NOMO-1 treated with DMSO at 0.1 percent for 48 hours (cell line): ENCODE measurements around the gene NEMP1.
"Not testable (repeated sequence)": the region's sequence is repeated elsewhere in the genome, so short reads cannot be mapped to it uniquely, and the experiment has no call there.

Experiments used
- DNase-seq: peaks from one replicate; lab custom pipeline; 2025; ENCODE audit not compliant: unreplicated experiment; lab: John Stamatoyannopoulos, UW

Gene NEMP1

DNA sequence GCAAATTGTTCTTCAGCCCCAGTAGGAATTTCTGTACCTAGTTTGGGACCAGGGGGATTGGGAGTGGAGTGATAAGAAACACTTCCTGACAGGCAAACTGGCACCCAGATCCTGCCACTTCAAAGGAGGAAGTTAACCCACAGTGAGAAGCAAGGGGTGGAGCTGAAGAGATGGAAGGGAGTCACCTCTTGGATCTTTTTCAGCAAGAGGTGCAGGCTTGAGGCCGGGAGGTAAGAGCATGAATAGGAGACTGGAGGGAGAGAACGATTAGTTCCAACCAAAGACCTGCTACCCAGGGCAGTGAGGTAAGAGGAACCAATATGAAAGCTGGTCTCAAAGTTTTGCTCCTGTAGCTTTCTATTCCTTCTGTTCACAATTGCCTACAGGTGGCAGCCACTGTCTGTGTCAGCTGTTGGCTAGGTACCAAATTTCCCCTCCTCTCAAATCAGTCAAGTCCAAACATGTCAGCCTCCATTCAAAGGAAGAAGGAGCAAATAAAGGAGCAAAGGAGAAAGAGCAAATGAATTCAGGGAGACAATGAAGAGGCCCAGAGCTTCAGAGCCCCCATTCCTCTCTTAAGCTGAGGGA lies 47.4 kb downstream of the NEMP1 start:
- peak; percentile 66 for DNase-seq

DNA sequence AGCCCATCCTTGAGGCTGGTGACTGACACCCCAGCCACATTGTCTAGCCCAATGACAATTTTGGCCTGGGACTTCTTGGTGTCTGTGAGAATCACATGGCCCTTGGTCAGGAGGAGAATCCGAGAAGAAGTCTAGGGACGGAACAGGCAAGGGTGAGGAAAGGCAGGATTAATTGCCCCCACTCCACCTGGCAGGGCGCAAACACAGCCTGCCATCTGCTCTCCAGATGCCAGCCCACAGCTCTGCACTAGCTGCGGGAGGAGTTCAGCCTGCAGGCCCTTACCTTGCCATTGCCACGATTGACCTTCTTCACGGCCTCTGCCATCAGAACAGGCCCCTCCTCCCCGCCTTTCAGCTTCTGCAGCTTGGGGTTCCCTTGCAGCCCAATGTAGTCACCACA lies 49.1 kb downstream of the NEMP1 start:
- DNase-seq: no peak

DNA sequence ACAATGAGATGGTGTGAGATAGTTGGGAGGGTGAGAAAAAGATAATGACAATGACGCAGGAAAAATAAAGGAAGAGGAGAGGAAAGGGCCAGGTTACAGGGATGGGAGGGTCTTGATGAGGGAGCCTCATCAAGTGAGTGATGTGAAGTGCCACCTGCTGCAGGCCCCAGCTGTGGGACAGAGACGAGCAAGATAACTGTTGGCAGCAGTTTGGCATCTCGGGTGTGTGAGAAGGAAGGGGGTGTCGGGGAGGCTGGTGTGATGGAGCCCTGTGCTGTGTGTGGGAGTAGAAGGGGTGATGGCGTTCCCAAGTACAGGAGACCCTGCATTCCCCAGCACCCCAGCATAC lies 50.8 kb downstream of the NEMP1 start:
- DNase-seq: no peak

DNA sequence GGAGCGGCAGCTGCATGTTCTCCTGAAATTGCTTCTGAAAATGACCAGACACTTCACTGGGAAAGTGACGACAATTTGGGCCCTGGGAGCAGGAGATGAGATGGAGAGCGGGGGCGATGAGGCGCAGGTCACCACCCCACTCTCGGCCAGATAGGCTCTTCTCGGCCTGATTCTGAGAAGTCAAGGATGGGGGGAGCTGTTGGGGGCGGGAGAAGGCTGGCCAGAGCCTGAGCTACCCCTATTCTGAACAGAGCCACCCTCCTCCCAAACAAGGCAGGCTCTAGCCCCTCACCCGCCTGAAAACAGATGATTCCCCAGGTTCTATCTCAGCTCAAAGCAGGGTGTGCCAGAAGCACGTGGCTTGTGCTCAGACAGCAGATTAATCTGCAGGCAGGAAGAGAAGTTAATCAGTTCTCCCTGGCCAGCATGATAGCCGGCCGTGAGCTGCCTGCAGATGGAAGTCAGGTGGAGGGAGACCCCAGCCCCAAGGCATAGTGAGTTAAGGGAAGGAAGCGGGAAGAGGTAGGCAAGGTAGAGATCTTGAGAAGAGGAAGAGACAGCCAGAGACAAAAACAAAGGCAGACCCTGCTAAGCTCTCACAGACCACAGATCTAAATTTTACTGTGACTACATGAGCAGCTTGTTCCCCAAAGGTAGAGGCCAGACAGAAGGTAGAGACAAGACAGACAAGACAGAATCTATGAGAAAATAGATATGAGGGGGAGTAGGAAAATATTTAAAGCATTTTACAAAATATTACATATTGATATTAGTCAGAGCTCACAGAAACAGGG lies 51.4 kb downstream of the NEMP1 start:
- no peak for DNase-seq

DNA sequence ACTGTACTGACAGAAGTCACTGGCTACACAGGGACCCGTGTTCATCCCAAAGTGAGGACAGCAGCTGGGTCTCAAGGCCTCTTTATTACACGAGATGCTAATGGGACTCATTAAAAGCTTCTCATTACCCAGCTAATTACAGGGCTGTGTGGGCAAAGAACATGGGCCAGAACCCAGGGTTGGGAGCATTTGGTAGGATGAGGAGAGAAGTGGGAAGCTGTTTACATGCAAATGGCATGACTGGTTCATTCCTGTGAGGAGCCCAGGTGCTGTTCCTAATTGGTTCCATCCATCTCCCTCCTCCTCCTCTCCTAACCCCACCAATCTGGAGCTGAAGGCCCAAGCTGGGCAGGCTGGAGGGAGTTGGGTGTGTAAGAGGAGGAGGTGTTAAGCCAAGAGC lies 53.4 kb downstream of the NEMP1 start:
- DNase-seq: no peak

DNA sequence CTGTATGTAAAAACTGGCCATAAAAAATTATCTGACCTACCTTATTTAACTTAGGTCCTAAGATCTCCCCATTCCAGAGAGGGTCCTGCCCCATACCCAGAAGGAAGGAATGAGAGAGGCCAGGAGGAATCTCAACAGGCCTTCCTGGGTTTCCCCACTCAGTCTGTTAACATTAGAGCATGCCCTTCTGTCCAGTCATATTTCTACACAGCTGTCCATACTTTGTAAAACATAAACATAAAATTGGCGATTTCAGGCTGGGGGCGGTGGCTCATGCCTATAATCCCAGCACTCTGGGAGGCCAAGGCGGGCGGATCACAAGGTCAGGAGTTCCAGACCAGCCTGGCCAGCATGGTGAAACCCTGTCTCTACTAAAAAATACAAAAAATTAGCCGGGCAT lies 56.3 kb downstream of the NEMP1 start:
- DNase-seq: not testable (repeated sequence)

DNA sequence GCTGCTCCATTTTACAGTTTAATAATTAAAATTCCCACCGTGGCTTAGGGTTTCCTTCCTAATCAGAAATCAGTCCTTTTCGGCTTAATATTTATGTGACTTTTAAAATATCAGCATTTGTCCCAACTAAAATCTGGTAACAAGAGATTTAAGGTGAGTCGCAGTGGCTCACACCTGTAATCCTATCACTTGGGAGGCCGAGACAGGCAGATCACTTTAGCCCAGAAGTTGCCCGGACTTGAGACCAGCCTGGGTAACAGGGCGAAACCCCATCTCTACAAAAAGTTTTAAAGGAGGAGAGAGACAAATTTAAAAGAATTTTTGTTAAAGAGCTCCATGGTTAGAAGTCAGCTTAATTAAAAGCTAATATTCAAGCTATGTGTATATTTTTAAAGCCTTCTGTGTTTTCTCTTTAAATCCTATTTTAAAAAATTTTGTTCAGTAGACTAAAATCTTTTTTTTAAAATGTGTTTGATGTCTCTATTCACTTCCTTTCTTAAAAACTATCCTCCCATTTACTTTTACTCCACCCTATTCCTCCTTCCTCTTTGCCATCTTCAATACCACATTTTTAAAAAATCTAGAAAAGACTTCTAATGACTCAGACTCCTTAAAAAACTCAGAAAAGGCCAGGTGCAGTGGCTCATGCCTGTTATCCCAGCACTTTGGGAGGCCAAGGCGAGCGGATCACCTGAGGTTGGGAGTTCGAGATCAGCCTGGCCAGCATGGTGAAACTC lies 58.4 kb downstream of the NEMP1 start:
- DNase-seq: no peak

DNA sequence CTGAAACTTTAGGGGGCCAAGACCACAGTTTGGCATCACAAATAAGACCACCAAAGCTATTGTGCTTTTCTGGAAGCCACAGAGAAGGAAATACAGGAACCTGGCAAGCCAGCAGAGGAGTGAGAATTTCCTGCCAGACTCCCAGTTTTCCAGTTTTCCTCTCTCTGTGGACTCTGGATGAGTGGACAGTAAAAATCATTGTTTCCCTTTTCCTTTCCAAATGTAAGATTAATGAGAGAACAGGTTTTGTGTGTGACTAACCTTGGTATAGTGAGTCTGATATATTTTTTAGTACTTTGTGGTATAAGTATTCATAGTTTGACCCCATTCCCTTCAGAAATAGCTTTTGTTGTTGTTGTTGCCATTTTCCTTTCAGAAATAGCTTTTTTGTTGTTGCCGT lies 59.7 kb downstream of the NEMP1 start:
- no peak for DNase-seq

DNA sequence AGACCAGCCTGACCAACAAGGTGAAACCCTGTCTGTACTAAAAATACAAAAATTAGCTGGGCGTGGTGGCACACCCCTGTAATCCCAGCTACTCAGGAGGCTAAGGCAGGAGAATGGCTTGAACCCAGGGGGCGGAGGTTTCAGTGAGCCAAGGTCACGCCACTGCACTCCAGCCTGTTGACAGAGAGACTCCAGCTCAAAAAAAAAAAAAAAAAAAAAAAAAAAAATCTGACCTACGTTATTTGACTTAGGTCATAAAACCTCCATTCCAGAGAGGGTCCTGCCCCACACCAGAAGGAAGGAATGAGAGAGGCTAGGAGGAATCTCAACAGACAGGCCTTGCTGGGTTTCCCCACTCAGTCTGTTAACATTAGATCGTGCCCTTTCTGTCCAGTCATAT lies 60.2 kb downstream of the NEMP1 start:
- DNase-seq: not testable (repeated sequence)

DNA sequence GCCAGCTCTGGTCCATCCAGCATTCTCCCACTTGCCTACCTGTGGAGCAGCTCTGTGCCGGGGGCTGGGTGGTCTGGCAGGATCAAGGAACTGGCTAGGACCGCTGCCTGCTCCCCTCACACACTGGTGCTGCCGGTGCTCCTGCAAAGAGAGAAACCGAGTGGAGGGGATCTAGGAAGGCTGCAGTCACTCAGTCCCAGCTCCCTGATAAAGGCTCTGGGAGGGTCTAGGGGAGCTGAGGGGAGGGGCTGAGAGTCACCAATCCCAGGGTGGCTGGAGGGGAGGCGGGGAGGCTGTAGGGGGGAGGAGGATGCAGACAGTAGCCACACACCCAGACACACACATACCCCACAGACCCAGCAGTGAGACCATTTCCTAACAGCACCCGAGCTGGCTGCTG lies 62.2 kb downstream of the NEMP1 start, which contains the start of gene TAC3:
Gene TAC3, minus strand, starts transcription at position 182 of the 400 bp plus-strand sequence. CDS start 732 bp downstream, outside the sequence.
- no peak for DNase-seq

DNA sequence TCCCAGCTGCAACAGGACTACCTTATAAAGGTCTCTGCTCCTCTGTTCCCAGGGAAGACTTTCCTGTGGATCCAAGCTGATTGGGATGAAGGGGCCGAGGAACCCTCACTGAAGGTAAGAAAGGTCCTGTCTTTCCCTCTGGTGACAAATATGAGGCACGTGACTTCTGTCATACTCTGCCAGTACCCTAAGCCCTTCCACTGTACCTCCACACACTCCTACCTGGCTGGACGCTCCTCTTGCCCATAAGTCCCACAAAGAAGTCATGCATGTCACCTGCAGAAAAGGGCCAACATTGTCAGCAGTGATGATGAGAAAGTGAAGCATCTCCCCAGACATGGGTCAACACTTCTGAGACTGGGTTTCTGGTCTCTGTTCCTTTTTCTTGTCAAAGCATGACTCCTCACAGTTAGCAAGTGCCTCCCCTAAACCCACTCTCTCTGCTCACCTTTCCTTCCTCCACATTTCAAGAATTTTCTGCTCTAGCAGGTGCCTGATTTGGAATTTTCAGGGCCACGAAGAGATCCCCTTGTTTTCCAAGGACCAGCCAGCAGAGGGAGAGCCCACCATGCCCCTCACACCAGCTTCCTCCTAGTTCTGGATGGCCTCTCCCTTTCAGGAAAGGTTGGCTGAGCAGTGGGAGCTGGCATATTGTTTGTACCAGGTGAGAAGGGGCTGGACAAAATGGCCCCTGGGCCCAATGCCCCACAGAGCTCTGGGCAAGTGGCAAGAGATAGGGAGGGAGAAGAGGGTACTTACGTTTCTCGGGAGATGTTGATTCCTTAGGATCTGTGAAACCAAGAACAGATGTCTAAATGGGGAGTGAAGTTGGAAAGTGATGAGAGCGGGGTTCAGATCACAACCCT lies 65.8 kb downstream of the NEMP1 start:
- DNase-seq: no peak

DNA sequence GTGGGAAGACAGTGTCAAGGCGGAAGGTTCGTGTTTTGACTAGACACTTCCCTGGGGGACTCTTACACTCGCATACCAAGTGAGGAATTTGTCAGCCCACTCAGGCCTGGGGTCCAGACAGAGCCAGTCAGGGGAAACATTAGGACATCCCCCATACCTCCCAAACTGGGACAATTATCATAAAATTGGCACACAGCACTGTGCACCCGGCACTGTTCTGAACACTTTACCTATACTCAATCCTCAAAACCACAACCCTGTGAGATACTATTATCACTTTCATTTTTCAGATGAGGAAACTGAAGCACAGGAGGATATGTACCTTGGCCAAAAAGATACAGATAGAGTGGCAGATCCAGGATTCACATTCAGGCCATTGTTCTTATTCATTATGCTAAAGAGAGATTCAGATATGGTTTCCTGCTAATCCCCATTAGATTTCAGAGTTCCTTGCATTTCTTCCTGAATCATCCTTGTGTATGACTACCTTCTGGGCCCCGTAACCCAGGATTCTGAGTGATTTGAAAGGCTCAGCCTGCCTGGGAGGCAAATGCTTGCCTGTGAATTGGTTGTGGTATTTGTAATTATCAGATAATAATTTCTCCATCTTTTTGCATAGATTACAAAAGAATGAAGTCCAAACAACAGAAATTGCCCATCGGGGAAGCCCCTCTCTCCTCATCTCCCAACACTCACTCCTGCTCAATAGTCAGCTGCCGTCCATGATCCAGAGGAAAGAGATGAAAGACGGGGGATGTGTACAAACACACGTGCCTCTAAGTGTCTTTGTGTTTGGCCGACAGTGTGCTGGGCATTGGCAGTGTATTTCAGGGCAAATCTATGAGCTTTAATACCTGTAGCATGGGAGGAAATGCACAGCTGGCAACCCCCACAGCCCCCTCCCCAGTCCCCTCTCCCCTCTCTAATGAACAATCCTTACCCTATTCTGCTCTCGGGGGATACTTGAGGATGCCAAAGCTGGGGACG lies 66.9 kb downstream of the NEMP1 start:
- DNase-seq: no peak

DNA sequence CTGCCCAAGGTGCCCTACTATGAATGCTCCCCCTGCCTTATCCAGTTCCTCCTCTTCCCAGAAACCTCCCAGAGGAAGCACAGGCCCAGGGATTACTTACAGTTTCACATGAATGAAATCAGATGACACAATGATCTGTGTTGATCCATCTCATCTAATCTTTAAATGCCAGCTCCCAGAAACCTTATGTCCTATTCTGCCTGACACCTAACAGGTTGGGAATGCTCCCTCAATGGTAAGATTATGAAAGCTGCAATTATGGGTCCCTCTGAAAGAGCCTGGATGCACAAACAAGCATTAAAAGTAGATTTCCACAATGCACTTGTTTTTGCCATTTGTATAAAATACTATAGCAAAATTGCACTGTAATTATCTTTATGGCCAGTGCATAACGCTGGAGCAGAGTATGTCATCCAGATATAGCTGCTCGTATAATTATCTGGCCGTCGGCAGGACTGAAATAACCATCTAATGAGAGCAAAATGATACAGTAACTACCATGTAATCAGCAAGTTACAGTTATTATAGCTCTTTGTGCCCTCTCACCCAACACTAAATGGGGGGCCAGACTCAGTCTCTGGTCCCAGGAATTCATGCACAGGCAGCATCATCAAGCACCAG lies 67.9 kb downstream of the NEMP1 start:
- DNase-seq: no peak

DNA sequence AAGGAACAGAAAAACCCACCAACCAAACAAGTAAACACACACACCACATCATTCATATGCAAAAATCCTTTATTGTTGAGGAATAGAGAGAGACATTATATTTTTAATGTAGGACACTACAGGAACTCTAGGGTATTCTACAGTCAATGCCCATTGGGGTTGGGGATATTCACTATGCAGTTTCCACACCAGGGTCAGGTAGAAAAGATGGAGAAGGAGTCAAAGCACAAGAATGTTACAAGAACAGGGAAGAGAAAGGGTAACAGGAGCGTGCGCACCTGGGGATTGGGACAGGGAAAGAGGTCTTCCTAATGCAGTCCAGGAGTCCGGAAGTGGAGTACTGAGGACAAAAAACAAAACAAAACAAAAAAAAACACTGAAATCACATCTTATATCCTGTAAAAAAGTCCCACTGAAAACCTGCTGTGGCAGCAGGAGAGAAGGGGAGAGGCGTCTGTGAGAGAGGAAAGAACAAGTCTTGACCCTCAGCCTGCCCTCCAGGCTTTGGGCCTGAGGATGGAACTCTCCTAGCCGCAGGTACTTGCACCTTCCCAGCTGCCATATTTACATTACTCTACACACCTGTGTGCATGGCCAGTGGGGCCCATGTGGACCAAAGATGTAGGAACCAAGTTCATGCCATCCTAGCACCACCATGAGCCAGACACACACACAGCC lies 68.5 kb downstream of the NEMP1 start:
- DNase-seq: no peak

DNA sequence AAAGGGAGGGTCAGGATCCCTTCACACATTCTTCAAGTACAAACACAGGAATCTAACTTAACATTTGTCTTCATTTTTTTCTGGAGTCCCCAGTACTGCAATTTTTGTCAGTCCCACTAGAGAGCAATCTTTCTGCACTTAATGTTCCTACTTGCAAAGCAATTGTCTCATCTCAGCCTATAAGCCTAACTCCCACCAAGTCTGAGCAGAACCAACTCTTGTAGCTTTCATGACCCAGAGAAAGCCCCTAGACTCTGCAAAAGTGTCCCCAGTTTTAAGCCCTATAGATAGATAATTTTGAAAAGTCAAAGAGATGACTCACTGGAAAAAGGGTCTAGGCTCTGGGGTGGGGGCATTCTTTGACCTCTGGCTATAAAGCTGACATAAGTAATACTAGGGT lies 70.4 kb downstream of the NEMP1 start:
- DNase-seq: peak; percentile 81

DNA sequence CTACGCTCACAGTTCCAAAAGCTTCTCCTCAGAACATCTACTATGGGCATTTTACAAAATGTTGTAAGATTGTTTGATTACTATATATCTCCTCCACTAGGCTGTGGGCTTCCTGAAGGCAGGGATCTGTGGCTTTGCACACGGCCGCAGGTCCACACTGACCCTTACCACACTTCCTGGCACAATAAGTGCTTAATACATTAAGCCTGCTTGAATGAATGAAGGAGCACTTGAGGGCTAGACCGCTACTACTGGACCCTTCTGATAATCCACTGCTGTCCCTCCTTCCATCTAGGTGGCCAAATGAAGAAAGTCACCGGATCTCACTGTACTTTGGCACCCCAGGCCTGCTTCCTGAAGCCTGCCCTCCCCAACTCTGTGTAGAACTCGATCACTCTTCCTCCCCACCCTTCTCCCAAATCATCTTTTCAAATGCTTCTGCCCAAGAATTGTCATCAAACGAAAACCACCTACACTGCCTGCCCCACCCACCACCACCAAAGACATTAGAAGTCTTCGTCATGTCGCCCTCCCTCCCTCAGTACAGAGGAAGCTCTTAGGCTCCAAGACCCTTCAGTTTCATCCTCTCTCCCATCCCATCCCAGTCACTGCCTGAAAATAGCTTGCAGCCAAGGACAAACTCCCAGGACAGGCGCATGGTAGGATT lies 71.6 kb downstream of the NEMP1 start:
- DNase-seq: no peak

DNA sequence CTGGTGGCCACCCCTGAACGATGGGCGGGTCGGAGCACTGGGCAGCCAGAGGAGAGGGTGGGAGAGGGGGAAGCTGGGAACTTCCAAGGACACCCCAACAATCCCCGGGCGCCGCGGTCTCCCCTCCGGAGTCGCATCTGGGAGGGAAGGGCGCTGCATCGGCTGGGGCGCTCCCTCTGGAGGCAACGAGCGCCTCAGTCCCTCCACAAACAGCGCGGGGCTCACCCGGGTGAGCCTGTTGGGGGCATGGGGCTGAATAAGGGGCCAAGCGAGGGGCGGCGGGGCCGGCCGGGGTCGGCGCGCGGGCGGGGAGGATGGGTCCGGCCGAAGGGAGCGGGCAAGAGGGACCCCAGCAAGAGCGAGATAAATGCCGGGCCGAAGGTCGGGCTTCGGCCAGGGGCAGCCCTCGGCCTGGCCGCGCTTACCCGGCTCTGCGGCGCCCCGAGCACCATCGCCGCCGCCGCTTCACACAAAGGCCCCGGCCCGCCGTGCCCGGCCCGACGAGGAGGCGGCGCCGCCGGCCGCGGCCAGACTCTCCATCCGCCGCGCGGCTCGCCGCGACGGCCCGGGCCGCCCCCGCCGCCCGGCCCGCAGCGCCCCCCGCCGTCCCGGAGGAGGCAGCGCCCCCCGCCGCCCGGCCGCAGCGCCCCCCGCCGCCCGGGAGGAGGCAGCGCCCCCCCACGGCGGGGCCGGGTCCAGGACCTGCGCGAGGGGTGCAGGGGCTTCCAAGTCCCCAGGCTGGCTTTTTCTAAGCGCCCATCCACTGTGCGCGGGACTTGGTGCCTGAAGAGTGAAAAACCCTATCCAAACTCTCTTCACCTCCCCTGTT lies 72.4 kb downstream of the NEMP1 start, which contains the start of gene ZBTB39:
Gene ZBTB39, minus strand, starts transcription at position 567 of the 829 bp plus-strand sequence. CDS start 1,629 bp downstream, outside the sequence.
- peak; percentile 51 for DNase-seq
